Esophagus muscularis mucosa (tissue), 3 donors: ENCODE results near the gene ERC2.

ENCODE experiments used
- POLR2A ChIP-seq: fragments of 450-650 bp; IDR thresholded peaks from one replicate; pipeline ENCODE4 v1.6.1; 2017; ENCODE audit warnings: antibody characterized with exemption, moderate library complexity, mild to moderate bottlenecking, low read depth
- POLR2AphosphoS5 ChIP-seq, 2 donors: sonication (generic); formaldehyde crosslinking; IDR thresholded peaks; one replicate each; pipeline ENCODE4 v1.6.1; 2017; ENCODE audit warnings: antibody characterized with exemption in 2 of 2
- TF ChIP-seq, protein P1 (sequence below), 3 experiments: fragments of 200-600 bp in 2 of 3; fragments of 450-650 bp in 1 of 3; sonication (generic) in 2 of 3; IDR thresholded peaks; one replicate each; pipeline ENCODE4 v1.5.1; 2017 to 2019; ENCODE audit warnings: antibody characterized with exemption in 3 of 3, mild to moderate bottlenecking in 2 of 3, moderate library complexity in 1 of 3

DNA sequence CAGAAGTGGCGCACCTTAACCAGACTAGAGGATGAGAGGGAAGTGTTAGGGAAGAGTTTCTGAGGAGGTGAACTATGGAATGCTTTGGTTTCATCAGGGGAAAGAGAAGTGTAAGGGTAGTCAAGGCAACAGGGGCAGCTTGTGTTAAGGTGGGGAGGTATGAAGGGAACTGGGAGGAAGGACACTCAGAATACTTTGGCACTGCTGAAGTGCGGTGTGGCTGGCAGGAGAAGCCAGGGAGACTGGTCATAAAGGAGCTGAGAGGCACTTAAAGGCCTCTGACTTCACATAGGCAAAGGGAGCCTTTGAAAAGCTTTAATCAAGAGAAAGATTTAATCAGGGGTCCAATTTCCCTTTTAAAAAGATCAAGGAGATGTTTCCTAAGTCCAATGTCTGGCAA lies 129.0 kb downstream of the ERC2 start:
- TF ChIP-seq POLR2AphosphoS5 (IDR thresholded peaks at IDR 0.05) (no peak), POLR2A (no peak)
- TF ChIP-seq, protein P1, sequence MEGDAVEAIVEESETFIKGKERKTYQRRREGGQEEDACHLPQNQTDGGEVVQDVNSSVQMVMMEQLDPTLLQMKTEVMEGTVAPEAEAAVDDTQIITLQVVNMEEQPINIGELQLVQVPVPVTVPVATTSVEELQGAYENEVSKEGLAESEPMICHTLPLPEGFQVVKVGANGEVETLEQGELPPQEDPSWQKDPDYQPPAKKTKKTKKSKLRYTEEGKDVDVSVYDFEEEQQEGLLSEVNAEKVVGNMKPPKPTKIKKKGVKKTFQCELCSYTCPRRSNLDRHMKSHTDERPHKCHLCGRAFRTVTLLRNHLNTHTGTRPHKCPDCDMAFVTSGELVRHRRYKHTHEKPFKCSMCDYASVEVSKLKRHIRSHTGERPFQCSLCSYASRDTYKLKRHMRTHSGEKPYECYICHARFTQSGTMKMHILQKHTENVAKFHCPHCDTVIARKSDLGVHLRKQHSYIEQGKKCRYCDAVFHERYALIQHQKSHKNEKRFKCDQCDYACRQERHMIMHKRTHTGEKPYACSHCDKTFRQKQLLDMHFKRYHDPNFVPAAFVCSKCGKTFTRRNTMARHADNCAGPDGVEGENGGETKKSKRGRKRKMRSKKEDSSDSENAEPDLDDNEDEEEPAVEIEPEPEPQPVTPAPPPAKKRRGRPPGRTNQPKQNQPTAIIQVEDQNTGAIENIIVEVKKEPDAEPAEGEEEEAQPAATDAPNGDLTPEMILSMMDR (IDR thresholded peaks at IDR 0.05), result no peak
